Smooth muscle cell (in vitro differentiated cells): ENCODE results near the gene BID. TPM values are rescaled to one million over a fixed set of nuclear protein-coding genes. Genes with fewer than 3 reads are reported as not detected.

Source experiments
- DNase-seq: peaks from one replicate; lab custom pipeline; 2025; ENCODE audit not compliant: unreplicated experiment; lab: John Stamatoyannopoulos, UW
- H2AFZ ChIP-seq: fragments of 200-600 bp; sonication (generic); 2 replicates; pipeline ENCODE4 v1.6.0; 2016; ENCODE audit warnings: antibody characterized with exemption, low read depth, mild to moderate bottlenecking
- H3F3A ChIP-seq: fragments of 200-600 bp; sonication (generic); 2 replicates; pipeline ENCODE4 v1.6.0; 2017; ENCODE audit warnings: antibody characterized with exemption, low read depth
- H3K27ac ChIP-seq: fragments of 200-600 bp; sonication (generic); 2 replicates; pipeline ENCODE4 v1.5.1; 2016; ENCODE audit warnings: low read depth, mild to moderate bottlenecking
- H3K27me3 ChIP-seq: fragments of 200-600 bp; sonication (generic); 2 replicates; pipeline ENCODE4 v1.6.1; 2016; ENCODE audit warnings: low read depth, mild to moderate bottlenecking
- H3K36me3 ChIP-seq: fragments of 200-600 bp; sonication (generic); 2 replicates; pipeline ENCODE4 v1.5.1; 2016; ENCODE audit warnings: low read depth
- H3K4me1 ChIP-seq: fragments of 200-600 bp; sonication (generic); 2 replicates; pipeline ENCODE4 v1.5.1; 2016; ENCODE audit warnings: low read depth
- H3K4me2 ChIP-seq: fragments of 200-600 bp; sonication (generic); 2 replicates; pipeline ENCODE4 v1.6.0; 2016; ENCODE audit warnings: mild to moderate bottlenecking
- H3K4me3 ChIP-seq: fragments of 200-600 bp; sonication (generic); 2 replicates; pipeline ENCODE4 v1.5.1; 2016; ENCODE audit warnings: mild to moderate bottlenecking
- H3K79me2 ChIP-seq: fragments of 200-600 bp; sonication (generic); 2 replicates; pipeline ENCODE4 v1.6.0; 2016; ENCODE audit warnings: low read depth, mild to moderate bottlenecking
- H3K9ac ChIP-seq: fragments of 200-600 bp; sonication (generic); 2 replicates; pipeline ENCODE4 v1.6.0; 2016; ENCODE audit warnings: low read depth
- H3K9me3 ChIP-seq: fragments of 200-600 bp; sonication (generic); replicated peaks from 2 replicates; pipeline ENCODE4 v1.5.1; 2016; ENCODE audit warnings: low read depth
- H4K20me1 ChIP-seq: fragments of 200-600 bp; sonication (generic); 2 replicates; pipeline ENCODE4 v1.6.0; 2016; ENCODE audit warnings: low read depth
- CTCF ChIP-seq: fragments of 200-600 bp; sonication (generic); IDR thresholded peaks from 2 replicates; pipeline ENCODE4 v1.5.1; 2017; ENCODE audit warnings: borderline replicate concordance, mild to moderate bottlenecking, antibody characterized with exemption; ENCODE audit not compliant: insufficient read depth, poor library complexity, severe bottlenecking
- WGBS: methylation state at CpG from one replicate; pipeline ENCODE4 v1.1.7; 2016; ENCODE audit warnings: low lambda C conversion rate; 5-methylcytosine and 5-hydroxymethylcytosine counted together
- polyA plus RNA-seq: library from polyadenylated mRNA; unstranded; fragments of >200 nt; fragmentation: Nextera tagmentation; extraction: Ambion mirVana; gene quantifications from 2 replicates; pipeline ENCODE4 v1.2.1, GENCODE V29; 2016
- total RNA-seq: library from RNA; depleted of rRNA; stranded (reverse); fragments of >200 nt; gene quantifications from 2 replicates; pipeline ENCODE4 v1.2.3, GENCODE V29; 2014

The BID gene
- total and polyA plus RNA-seq, 2 experiments from 2014 or later = 8.1 to 26.9 TPM

DNA sequence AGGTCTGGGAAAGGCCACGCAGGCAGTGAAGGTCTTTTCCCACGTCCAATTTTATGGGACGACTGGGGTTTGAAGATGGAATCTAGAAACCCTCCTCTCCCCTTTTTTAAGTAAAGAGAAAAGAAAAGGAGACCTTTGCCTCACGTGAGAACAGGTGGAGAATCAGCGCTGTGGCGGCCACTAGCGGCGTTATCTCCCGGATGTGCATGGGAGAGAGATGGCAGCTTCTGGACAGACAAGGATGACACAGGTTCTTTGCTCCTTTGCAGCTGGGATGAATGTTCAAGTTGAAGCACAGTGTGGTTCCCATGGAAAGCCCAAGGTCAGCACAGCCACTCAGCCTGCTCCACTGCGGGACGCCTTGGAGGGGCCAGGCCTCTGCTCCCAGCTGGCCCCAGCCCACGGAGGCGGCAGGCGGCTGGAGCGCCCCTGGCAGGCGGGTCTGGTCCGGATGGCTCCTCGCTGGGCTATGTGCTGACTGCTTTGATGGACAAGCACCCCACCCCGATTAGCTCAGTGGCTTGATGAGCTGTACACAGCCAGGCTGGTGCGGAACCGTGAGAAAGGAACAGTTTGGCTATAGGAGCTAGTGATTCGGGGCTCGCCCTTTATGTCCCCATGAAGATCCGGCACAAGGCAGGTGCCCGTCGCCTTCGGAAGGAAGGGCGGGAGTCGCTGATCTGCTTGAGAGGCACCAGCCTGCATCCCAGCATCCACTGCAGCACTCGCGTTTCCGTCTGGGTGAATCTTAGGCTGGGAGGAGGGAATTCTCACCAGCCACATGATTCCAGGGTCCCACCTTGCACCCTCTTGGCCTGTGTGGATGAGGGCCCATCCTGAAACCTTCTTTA is 14.5 kb upstream of the BID start:
- WGBS = 92% methylated on average over 32 of the region's 32 CpGs
- Histone ChIP-seq H3F3A (no peaks in the 10 kb centered on the region), H3K36me3 (no peaks in the 10 kb centered on the region), H3K9me3 (no peaks in the 10 kb centered on the region), H3K4me2 (no peak overlapping the region), H2AFZ (no peak overlapping the region), H3K79me2 (no peaks in the 10 kb centered on the region), H3K4me1 (peaks cover 5% of the 10 kb centered on the region), H3K27me3 (no peaks in the 10 kb centered on the region), H4K20me1 (no peaks in the 10 kb centered on the region), H3K9ac (no peak overlapping the region), H3K4me3 (no peak overlapping the region), H3K27ac (no peak overlapping the region)
- no peak for DNase-seq
- no peak for TF ChIP-seq CTCF

DNA sequence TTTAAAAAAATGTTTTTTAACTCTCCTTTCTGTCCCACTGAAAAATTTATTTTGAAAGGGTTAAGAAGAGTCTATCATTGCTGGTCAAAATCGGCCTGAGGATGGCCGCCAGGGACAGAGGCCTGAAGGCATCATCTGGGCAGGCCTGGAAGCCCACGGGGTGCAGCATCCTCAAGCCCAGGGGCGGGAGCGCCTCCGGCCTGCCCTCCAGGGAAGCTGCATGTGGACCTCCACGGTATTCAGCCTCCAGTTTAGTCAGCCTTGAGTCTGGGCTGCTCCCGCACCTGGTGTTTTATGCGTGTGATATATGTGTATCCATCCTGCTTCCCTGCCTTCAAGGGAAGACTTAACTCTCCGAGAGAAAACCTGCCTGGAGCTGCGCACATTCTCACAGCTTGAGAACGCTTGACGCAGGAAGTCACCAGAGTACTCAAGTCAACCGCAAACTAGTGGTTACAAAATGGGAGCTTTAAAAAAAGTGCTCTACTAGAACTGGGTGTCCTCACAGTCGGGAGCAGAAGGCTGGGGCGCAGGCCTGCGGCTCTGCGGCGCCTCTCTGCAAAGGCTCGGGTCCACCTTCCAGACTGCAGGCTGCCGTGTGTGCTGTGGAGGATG is 13.6 kb upstream of the BID start:
- Histone ChIP-seq H3K79me2 (no peaks in the 10 kb centered on the region), H3K4me1 (peaks cover 5% of the 10 kb centered on the region), H3K36me3 (no peaks in the 10 kb centered on the region), H4K20me1 (no peaks in the 10 kb centered on the region), H3K9ac (no peak overlapping the region), H3K4me3 (no peak overlapping the region), H3K27ac (no peak overlapping the region), H3K9me3 (no peaks in the 10 kb centered on the region), H3K4me2 (no peak overlapping the region), H3K27me3 (no peaks in the 10 kb centered on the region), H2AFZ (no peak overlapping the region), H3F3A (no peaks in the 10 kb centered on the region)
- no peak for DNase-seq
- WGBS = 96% methylated on average over 21 of the region's 21 CpGs
- no peak for TF ChIP-seq CTCF

GRCh38 chr22:17787241-17787640 is 13.0 kb upstream of the BID start:
- H3K9ac ChIP-seq = no peak overlapping the region
- no peak overlapping the region for H3K4me3 ChIP-seq
- H3K4me2 ChIP-seq = no peak overlapping the region
- no peak for DNase-seq
- no peaks in the 10 kb centered on the region for H3F3A ChIP-seq
- no peak overlapping the region for H3K27ac ChIP-seq
- H3K27me3 ChIP-seq = no peaks in the 10 kb centered on the region
- whole genome bisulfite sequencing = 91% methylated on average over 8 of the region's 8 CpGs
- no peak for TF ChIP-seq CTCF
- no peaks in the 10 kb centered on the region for H3K9me3 ChIP-seq
- peaks cover 5% of the 10 kb centered on the region for H3K4me1 ChIP-seq
- H2AFZ ChIP-seq = no peak overlapping the region
- H4K20me1 ChIP-seq = no peaks in the 10 kb centered on the region
- no peaks in the 10 kb centered on the region for H3K36me3 ChIP-seq
- no peaks in the 10 kb centered on the region for H3K79me2 ChIP-seq
